Activated CD4-positive, CD25-positive, alpha-beta regulatory T cell treated with anti-CD3 and anti-CD28 coated beads, Interleukin-2, amount 50 U/mL, for 72 hours (primary cell): Measurements from ENCODE around the gene ANKRD10.
"Not testable (repeated sequence)": the region's sequence is repeated elsewhere in the genome, so short reads cannot be mapped to it uniquely, and the experiment has no call there.

ENCODE experiments used
- DNase-seq: peaks from one replicate; pipeline ENCODE4 v3.0.0; 2021

The ANKRD10 gene

GRCh38 chr13:110915057-110915873 lies at the start of gene ANKRD10:
Gene ANKRD10, minus strand, starts transcription at chr13:110915069. Its CDS starts 135 bp downstream, at chr13:110914934.
- peak; percentile 98 for DNase-seq

GRCh38 chr13:110964229-110965037 lies 49.6 kb upstream of the ANKRD10 start:
- no peak for DNase-seq

GRCh38 chr13:110963554-110963970 lies 48.7 kb upstream of the ANKRD10 start:
- no peak for DNase-seq

- DNase-seq, result no peak
These were observed 47.1 kb upstream of the ANKRD10 start for GRCh38 chr13:110961959-110962358.

- no peak for DNase-seq
These were observed 45.3 kb upstream of the ANKRD10 start for GRCh38 chr13:110960204-110960603.

GRCh38 chr13:110957931-110958330 lies 43.1 kb upstream of the ANKRD10 start:
- no peak for DNase-seq

GRCh38 chr13:110957181-110957884 lies 42.5 kb upstream of the ANKRD10 start:
- DNase-seq, result no peak

- not testable (repeated sequence) for DNase-seq
These were observed 41.3 kb upstream of the ANKRD10 start for GRCh38 chr13:110956216-110956615.

- DNase-seq, result not testable (repeated sequence)
These were observed 40.7 kb upstream of the ANKRD10 start for GRCh38 chr13:110955608-110956007.

GRCh38 chr13:110955072-110955503 lies 40.2 kb upstream of the ANKRD10 start:
- DNase-seq, result not testable (repeated sequence)

- DNase-seq, result not testable (repeated sequence)
These were observed 39.7 kb upstream of the ANKRD10 start for GRCh38 chr13:110954533-110954920.

GRCh38 chr13:110953833-110954532 lies 39.1 kb upstream of the ANKRD10 start:
- no peak for DNase-seq

GRCh38 chr13:110953416-110953815 lies 38.5 kb upstream of the ANKRD10 start:
- DNase-seq, result no peak

- not testable (repeated sequence) for DNase-seq
These were observed 37.3 kb upstream of the ANKRD10 start for GRCh38 chr13:110952135-110952534.

GRCh38 chr13:110950819-110951570 lies 36.1 kb upstream of the ANKRD10 start:
- no peak for DNase-seq

GRCh38 chr13:110950356-110950755 lies 35.5 kb upstream of the ANKRD10 start:
- no peak for DNase-seq

GRCh38 chr13:110949628-110950027 lies 34.8 kb upstream of the ANKRD10 start:
- no peak for DNase-seq

GRCh38 chr13:110949116-110949515 lies 34.2 kb upstream of the ANKRD10 start:
- DNase-seq, result no peak

GRCh38 chr13:110947338-110947737 lies 32.5 kb upstream of the ANKRD10 start:
- not testable (repeated sequence) for DNase-seq

GRCh38 chr13:110945928-110946570 lies 31.2 kb upstream of the ANKRD10 start:
- no peak for DNase-seq
